ENCODE data around the gene ACSBG1. TPM values are rescaled to one million over a fixed set of nuclear protein-coding genes. Genes with fewer than 3 reads are reported as not detected.

ACSBG1 gene
- total RNA-seq, 2 donors from 2014 or later, result 0.05 to 1.1 TPM

DNA sequence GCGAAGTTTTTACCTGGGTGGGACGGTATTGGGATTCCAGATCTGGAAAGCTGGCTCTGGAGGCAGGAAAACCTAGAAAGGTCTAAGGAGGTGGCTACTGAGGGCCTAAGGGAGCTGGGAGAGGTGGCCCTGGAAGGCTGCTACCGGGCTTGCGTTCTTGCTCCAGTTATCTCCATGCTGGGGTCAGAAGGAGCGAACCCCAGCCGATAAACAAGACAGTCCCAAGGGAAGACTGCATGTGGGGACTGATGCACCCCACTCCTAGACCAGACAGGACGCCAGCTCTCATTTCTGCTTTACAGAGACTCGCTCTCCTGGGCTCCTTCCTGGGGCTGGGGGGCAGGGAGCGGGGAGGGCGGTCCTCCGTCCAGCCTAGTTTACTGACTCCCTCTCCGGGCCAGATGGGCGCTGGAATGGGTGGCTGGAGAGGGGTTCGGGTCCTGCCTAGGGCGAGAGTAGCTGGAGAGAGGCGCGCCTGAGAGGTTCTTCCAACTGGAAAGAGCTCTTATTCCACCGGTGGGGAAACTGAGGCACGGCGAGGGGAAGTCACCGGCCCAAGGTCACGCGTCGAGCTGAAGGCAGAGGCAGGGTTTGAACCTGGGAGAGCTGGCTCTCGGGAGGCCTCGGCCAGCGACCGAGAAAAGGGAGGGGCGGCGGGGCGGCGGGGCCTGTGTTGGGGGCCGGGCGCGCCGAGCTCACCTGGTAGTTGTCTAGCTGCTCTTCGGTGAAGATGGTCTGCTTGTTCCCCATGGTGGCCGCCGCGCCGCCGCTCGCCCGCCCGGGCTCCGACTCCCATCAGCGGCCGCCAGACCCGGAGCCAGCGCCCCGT is 103.7 kb downstream of the ACSBG1 start:
- H3K9me3 ChIP-seq (ENCODE audit: control insufficient read depth, low read length, poor library complexity, severe bottlenecking), result no peaks in the 10 kb centered on the region
- no peak for DNase-seq
- Mint-ChIP-seq H3K4me1 (peaks cover 19% of the 10 kb centered on the region), H3K27me3 (no peaks in the 10 kb centered on the region), H3K36me3 (ENCODE audit: low read depth) (no peaks in the 10 kb centered on the region), H3K27ac (peak overlapping the region; percentile 89), H3K4me3 (peak overlapping the region; percentile 90)
- ATAC-seq, result peak; percentile 63

DNA sequence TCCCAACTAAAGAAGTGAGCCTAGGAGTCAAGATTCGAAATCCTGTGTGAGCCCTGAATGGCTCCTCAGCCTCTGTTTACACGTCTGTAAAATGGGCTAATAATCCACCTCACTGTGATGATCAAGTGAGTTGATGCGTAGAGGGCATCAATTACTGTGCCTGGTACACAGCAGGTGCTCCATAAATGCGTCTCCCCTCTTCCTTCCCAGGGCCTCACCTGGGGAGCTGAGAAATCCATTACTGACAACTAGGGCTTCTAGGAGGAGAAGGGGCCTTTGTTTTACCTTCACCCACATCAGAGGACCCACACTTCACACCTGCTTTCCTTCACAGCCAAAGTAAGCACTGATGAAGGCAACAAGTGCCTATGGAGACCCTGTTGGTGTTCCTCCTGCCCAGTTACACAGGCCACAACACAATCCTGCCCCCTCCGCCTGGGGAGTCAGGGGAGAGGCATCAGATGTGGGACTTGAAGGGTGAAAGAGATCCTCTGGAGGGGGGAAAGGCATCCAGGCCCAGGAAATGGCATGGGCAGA is 104.5 kb downstream of the ACSBG1 start:
- H3K27ac Mint-ChIP-seq, result peak overlapping the region; percentile 89
- H3K4me3 Mint-ChIP-seq, result peak overlapping the region; percentile 90
- H3K9me3 ChIP-seq (ENCODE audit: control insufficient read depth, low read length, poor library complexity, severe bottlenecking), result no peaks in the 10 kb centered on the region
- ATAC-seq (no peak), DNase-seq (no peak)
- peaks cover 19% of the 10 kb centered on the region for H3K4me1 Mint-ChIP-seq
- H3K36me3 Mint-ChIP-seq (ENCODE audit: low read depth), result no peaks in the 10 kb centered on the region
- H3K27me3 Mint-ChIP-seq, result no peaks in the 10 kb centered on the region

DNA sequence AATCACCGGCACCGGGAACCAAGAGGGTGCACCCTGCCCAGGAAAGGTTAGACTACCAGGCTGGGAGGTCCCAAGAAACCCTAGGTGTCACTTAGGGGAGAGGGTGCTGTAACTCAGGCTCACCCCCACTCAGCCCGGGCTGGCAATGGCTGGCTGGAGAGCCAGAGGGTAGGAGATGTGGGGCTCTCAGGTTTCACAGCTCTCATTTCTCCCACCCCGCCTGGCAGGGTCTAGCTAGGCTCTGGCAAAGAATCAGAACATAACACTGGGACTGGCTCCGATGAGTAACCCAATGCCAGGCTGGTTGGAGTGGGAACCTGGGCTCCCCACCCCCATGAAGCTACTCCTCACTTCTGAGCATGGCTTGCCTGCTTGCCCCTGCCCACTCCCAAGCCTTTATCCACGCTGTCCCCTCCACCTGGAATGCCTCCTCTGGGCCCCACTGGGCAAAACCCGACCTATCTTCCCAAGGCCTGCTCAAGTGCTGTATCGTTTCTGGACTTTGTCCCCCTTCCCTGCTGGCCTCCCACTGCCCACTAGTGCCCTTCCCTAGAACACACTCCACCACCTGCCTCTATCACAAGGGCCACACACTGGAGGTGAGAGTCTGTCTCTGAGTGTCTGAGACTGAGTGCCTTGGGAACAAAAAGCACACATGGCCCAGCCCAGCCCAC is 105.2 kb downstream of the ACSBG1 start:
- no peak overlapping the region for H3K4me3 Mint-ChIP-seq
- no peaks in the 10 kb centered on the region for H3K9me3 ChIP-seq (ENCODE audit: control insufficient read depth, low read length, poor library complexity, severe bottlenecking)
- DNase-seq, result no peak
- peaks cover 19% of the 10 kb centered on the region for H3K4me1 Mint-ChIP-seq
- no peak for ATAC-seq
- H3K36me3 Mint-ChIP-seq (ENCODE audit: low read depth), result no peaks in the 10 kb centered on the region
- no peaks in the 10 kb centered on the region for H3K27me3 Mint-ChIP-seq
- peak overlapping the region; percentile 89 for H3K27ac Mint-ChIP-seq

GRCh38 chr15:78127882-78128281 is 106.5 kb downstream of the ACSBG1 start:
- H3K36me3 Mint-ChIP-seq (ENCODE audit: low read depth), result no peaks in the 10 kb centered on the region
- no peaks in the 10 kb centered on the region for H3K27me3 Mint-ChIP-seq
- H3K4me3 Mint-ChIP-seq, result no peak overlapping the region
- H3K4me1 Mint-ChIP-seq, result peaks cover 19% of the 10 kb centered on the region
- no peak for DNase-seq
- no peak for ATAC-seq
- H3K9me3 ChIP-seq (ENCODE audit: control insufficient read depth, low read length, poor library complexity, severe bottlenecking), result no peaks in the 10 kb centered on the region
- peak overlapping the region; percentile 72 for H3K27ac Mint-ChIP-seq

GRCh38 chr15:78125267-78125666 is 109.1 kb downstream of the ACSBG1 start:
- no peaks in the 10 kb centered on the region for H3K9me3 ChIP-seq (ENCODE audit: control insufficient read depth, low read length, poor library complexity, severe bottlenecking)
- DNase-seq, result no peak
- ATAC-seq, result no peak
- Mint-ChIP-seq H3K4me3 (no peak overlapping the region), H3K27me3 (no peaks in the 10 kb centered on the region), H3K27ac (no peak overlapping the region), H3K4me1 (peaks cover 6% of the 10 kb centered on the region), H3K36me3 (ENCODE audit: low read depth) (no peaks in the 10 kb centered on the region)

- no peak overlapping the region for H3K27ac Mint-ChIP-seq
- no peaks in the 10 kb centered on the region for H3K4me1 Mint-ChIP-seq
- H3K4me3 Mint-ChIP-seq, result no peak overlapping the region
- no peaks in the 10 kb centered on the region for H3K9me3 ChIP-seq (ENCODE audit: control insufficient read depth, low read length, poor library complexity, severe bottlenecking)
- no peaks in the 10 kb centered on the region for H3K27me3 Mint-ChIP-seq
- DNase-seq (no peak), ATAC-seq (no peak)
- H3K36me3 Mint-ChIP-seq (ENCODE audit: low read depth), result no peaks in the 10 kb centered on the region
Observed at GRCh38 chr15:78120523-78120922, 113.8 kb downstream of the ACSBG1 start.

Other genes starting within 250 kb of the ACSBG1 start
- gene TBC1D2B, start 156.9 kb downstream of the ACSBG1 start, total RNA-seq, result 100 to 1,000 TPM in 1 of 2 donors, 10 to 100 TPM in 1; 91.0 to 130 TPM
- not detected for gene SH2D7, start 142.0 kb downstream of the ACSBG1 start, total RNA-seq
- under 1 TPM; 0.63 to 0.65 TPM for gene CIB2, start 103.1 kb downstream of the ACSBG1 start, total RNA-seq
- 10 to 100 TPM; 37.8 to 51.2 TPM for gene IDH3A, start 85.2 kb downstream of the ACSBG1 start, total RNA-seq
- 10 to 100 TPM; 28.0 to 30.3 TPM for gene DNAJA4, start 30.0 kb upstream of the ACSBG1 start, total RNA-seq
- gene SKIC8, start 65.0 kb upstream of the ACSBG1 start, total RNA-seq, result 10 to 100 TPM; 24.3 to 24.4 TPM
- gene CRABP1, start 105.8 kb upstream of the ACSBG1 start, total RNA-seq, result not detected
- gene IREB2, start 203.7 kb upstream of the ACSBG1 start, total RNA-seq, result 10 to 100 TPM; 51.9 to 56.3 TPM

Measured in T-helper 17 cell (primary cell).